ENCODE data around the gene PAIP2. TPM values are rescaled to one million over a fixed set of nuclear protein-coding genes. Genes with fewer than 3 reads are reported as not detected.

Gene PAIP2
- total RNA-seq, 1 experiment from 2014 or later, result 79.4 TPM

DNA sequence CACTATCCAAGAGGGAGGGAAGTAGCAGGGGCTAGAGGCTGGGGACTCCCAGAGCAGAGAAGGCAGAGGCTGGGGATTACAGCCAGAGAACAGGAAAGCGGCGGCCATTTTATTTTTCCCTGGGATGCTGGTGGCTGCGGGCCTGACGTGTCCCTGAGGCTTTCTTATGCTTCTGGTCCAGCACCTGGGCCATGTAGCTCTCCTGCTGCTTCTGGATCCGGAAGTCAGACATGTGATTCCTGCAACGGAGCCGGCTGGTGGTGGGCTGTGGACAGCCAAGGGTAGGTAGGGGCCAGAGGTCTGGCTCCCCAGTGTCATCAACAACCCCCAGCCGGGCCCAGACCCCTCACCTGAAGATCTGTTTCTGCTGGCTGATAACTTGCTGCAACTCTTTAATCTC, 55.0 kb downstream of the PAIP2 start:
- Histone ChIP-seq H3K4me3 (ENCODE audit: low read depth in 2 of 2, low read length in 2 of 2) (no peak overlapping the region), H3K27me3 (ENCODE audit: control insufficient read depth, insufficient read depth, low read length) (no peaks in the 10 kb centered on the region), H3K4me1 (ENCODE audit: control insufficient read depth, insufficient read depth, low read length) (peaks cover 14% of the 10 kb centered on the region), H3K27ac (ENCODE audit: low read length) (no peak overlapping the region), H3K36me3 (ENCODE audit: control insufficient read depth, insufficient read depth, low read length) (peaks cover 2% of the 10 kb centered on the region; the same call in 1 of the 2 replicates), H3K9me3 (ENCODE audit: control insufficient read depth, insufficient read depth, low read depth, low read length) (no peaks in the 10 kb centered on the region)
- ATAC-seq (no peak), DNase-seq (ENCODE audit: low read depth, low spot score) (no peak)
- POLR2A ChIA-PET, result interaction anchor here (0.5 to 0.6 kb wide), 2 partner anchors 9 to 103 kb away, joined by 4 to 5 read pairs; partner anchors contain the start of gene MATR3
- intact Hi-C loops (cut with micrococcal nuclease; ENCODE audit: unreplicated experiment), result loop anchor here (10.0 kb wide), 1 partner anchor 112 kb away; no protein-coding TSS in a partner anchor
- in situ Hi-C loops (cut with HindIII; ENCODE audit: low pct_unique_long_range_greater_than_20kb, low sequenced_read_pairs), result no loop called here
- BruUV-seq (replicated peaks), result no TSS peak
- TF ChIP-seq, protein P1, sequence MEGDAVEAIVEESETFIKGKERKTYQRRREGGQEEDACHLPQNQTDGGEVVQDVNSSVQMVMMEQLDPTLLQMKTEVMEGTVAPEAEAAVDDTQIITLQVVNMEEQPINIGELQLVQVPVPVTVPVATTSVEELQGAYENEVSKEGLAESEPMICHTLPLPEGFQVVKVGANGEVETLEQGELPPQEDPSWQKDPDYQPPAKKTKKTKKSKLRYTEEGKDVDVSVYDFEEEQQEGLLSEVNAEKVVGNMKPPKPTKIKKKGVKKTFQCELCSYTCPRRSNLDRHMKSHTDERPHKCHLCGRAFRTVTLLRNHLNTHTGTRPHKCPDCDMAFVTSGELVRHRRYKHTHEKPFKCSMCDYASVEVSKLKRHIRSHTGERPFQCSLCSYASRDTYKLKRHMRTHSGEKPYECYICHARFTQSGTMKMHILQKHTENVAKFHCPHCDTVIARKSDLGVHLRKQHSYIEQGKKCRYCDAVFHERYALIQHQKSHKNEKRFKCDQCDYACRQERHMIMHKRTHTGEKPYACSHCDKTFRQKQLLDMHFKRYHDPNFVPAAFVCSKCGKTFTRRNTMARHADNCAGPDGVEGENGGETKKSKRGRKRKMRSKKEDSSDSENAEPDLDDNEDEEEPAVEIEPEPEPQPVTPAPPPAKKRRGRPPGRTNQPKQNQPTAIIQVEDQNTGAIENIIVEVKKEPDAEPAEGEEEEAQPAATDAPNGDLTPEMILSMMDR (IDR thresholded peaks at IDR 0.05), result no peak
- no peak for TF ChIP-seq POLR2AphosphoS5 (IDR thresholded peaks at IDR 0.05; ENCODE audit: low read depth, low read length)
- TF ChIP-seq TCF7L2 (IDR thresholded peaks at IDR 0.05; ENCODE audit: low read depth, low read length), result no peak
- TF ChIP-seq, protein P2, sequence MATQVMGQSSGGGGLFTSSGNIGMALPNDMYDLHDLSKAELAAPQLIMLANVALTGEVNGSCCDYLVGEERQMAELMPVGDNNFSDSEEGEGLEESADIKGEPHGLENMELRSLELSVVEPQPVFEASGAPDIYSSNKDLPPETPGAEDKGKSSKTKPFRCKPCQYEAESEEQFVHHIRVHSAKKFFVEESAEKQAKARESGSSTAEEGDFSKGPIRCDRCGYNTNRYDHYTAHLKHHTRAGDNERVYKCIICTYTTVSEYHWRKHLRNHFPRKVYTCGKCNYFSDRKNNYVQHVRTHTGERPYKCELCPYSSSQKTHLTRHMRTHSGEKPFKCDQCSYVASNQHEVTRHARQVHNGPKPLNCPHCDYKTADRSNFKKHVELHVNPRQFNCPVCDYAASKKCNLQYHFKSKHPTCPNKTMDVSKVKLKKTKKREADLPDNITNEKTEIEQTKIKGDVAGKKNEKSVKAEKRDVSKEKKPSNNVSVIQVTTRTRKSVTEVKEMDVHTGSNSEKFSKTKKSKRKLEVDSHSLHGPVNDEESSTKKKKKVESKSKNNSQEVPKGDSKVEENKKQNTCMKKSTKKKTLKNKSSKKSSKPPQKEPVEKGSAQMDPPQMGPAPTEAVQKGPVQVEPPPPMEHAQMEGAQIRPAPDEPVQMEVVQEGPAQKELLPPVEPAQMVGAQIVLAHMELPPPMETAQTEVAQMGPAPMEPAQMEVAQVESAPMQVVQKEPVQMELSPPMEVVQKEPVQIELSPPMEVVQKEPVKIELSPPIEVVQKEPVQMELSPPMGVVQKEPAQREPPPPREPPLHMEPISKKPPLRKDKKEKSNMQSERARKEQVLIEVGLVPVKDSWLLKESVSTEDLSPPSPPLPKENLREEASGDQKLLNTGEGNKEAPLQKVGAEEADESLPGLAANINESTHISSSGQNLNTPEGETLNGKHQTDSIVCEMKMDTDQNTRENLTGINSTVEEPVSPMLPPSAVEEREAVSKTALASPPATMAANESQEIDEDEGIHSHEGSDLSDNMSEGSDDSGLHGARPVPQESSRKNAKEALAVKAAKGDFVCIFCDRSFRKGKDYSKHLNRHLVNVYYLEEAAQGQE (IDR thresholded peaks at IDR 0.05; ENCODE audit: insufficient read depth in 1 of 2, low read depth in 2 of 2, low read length in 1 of 2), result no peak
- TF ChIP-seq SIN3A (IDR thresholded peaks at IDR 0.05; ENCODE audit: borderline replicate concordance, insufficient read depth, low read depth, low read length), result no peak
- CTCF ChIA-PET, result no interaction called here

DNA sequence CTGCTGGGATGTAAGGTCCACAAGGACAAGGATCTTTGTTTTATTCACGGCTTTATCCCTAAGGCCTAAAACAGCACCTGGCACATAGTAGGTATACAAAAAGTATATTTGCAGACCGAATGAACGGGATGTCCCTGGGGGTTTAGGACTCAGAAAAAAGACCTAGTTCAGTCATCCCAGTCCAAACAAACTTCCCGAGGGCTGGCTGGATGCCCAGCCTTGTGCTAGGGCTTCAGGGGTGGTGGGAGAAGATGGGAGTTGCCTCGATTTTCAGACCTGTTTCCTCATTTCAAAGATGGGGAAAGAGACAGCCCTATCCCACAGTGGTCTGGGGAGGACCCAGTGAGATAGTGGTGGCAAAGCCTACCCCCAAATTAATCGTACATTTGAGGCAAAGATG, 56.3 kb downstream of the PAIP2 start:
- BruUV-seq (replicated peaks), result TSS peak; percentile 43
- intact Hi-C loops (cut with micrococcal nuclease; ENCODE audit: unreplicated experiment), result loop anchor here (10.0 kb wide), 1 partner anchor 113 kb away; no protein-coding TSS in a partner anchor
- ATAC-seq, result no peak
- H3K36me3 ChIP-seq (ENCODE audit: control insufficient read depth, insufficient read depth, low read length), result no peaks in the 10 kb centered on the region
- in situ Hi-C loops (cut with HindIII; ENCODE audit: low pct_unique_long_range_greater_than_20kb, low sequenced_read_pairs), result no loop called here
- ChIA-PET POLR2A (no interaction called here), CTCF (no interaction called here)
- H3K27ac ChIP-seq (ENCODE audit: low read length), result no peak overlapping the region
- no peak for DNase-seq (ENCODE audit: low read depth, low spot score)
- no peaks in the 10 kb centered on the region for H3K9me3 ChIP-seq (ENCODE audit: control insufficient read depth, insufficient read depth, low read depth, low read length)
- H3K4me3 ChIP-seq (ENCODE audit: low read depth in 2 of 2, low read length in 2 of 2), result no peak overlapping the region
- peaks cover 14% of the 10 kb centered on the region for H3K4me1 ChIP-seq (ENCODE audit: control insufficient read depth, insufficient read depth, low read length)
- TF ChIP-seq SIN3A (IDR thresholded peaks at IDR 0.05; ENCODE audit: borderline replicate concordance, insufficient read depth, low read depth, low read length) (no peak), POLR2AphosphoS5 (IDR thresholded peaks at IDR 0.05; ENCODE audit: low read depth, low read length) (no peak), TCF7L2 (IDR thresholded peaks at IDR 0.05; ENCODE audit: low read depth, low read length) (no peak)
- TF ChIP-seq, protein P2 (IDR thresholded peaks at IDR 0.05; ENCODE audit: insufficient read depth in 1 of 2, low read depth in 2 of 2, low read length in 1 of 2), result no peak
- TF ChIP-seq, protein P1 (IDR thresholded peaks at IDR 0.05), result no peak
- H3K27me3 ChIP-seq (ENCODE audit: control insufficient read depth, insufficient read depth, low read length), result no peaks in the 10 kb centered on the region

All from Panc1 (cell line).